ENCODE measurements around the gene NPL.

- TF ChIP-seq CTCF (IDR thresholded peaks at IDR 0.05; ENCODE audit: low read length), result no peak
- TF ChIP-seq EZH2 (optimal IDR thresholded peaks at IDR 0.05; ENCODE audit: low read depth, low read length), result no peak
Observed at GRCh38 chr1:182862827-182863226, 73.3 kb downstream of the NPL start.

All from MM.1S (cell line).